ENCODE data around the gene PHF10.

DNA sequence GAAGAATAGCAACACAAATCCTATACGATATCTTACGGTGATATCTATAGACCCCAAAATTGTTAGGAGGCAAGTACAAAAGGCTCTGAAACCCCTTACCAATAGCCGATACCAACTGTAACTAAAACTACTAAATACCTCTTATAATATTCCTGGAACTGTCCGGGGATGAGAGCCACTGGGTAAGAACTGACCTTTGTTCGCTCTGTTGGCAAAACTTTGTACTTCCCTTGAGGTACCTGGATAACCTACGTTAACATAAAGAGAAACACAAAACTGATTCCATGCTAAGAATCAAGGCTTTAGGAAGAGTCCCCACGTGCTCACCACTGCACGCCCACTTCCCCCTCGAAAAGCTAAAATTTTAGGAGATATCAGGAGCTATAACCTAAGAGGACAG, 9.7 kb downstream of the PHF10 start:
- no peak for TF ChIP-seq POLR2AphosphoS5 (IDR thresholded peaks at IDR 0.05; ENCODE audit: low read depth, low read length)
- TF ChIP-seq REST (IDR thresholded peaks at IDR 0.05; ENCODE audit: insufficient read depth in 1 of 2, low read depth in 2 of 2, low read length in 2 of 2) = no peak
- no peak for TF ChIP-seq TAF1 (IDR thresholded peaks at IDR 0.05; ENCODE audit: borderline replicate concordance, insufficient read depth, low read length)
- no peak for TF ChIP-seq SIN3A (IDR thresholded peaks at IDR 0.05; ENCODE audit: borderline replicate concordance, insufficient read depth, low read length)
